ENCODE results near the gene ACTR3C. TPM values are rescaled to one million over a fixed set of nuclear protein-coding genes. Genes with fewer than 3 reads are reported as not detected.

Gene ACTR3C
- total RNA-seq, 4 donors from 2014 or later = 4.3 to 10.1 (median 4.8) TPM

- H3K36me3 ChIP-seq = peaks cover 4 to 61% (median 26%) of the 10 kb centered on the region in 4 donors
- no peak for TF ChIP-seq POLR2AphosphoS5 (IDR thresholded peaks at IDR 0.05)
- no peak for TF ChIP-seq EP300 (IDR thresholded peaks at IDR 0.05)
- no peak for TF ChIP-seq CTCF (IDR thresholded peaks at IDR 0.05)
- TF ChIP-seq POLR2A (IDR thresholded peaks at IDR 0.05; ENCODE audit: low read depth) = no peak
- intact Hi-C loops (cut with DNase I) = no loop called here
Observed at GRCh38 chr7:150326657-150327268, 3.4 kb upstream of the ACTR3C start.

GRCh38 chr7:150325901-150326300 lies 2.6 kb upstream of the ACTR3C start:
- Histone ChIP-seq H3K4me3 (no peak overlapping the region), H3K27me3 (no peaks in the 10 kb centered on the region), H3K36me3 (peaks cover 3 to 55% (median 24%) of the 10 kb centered on the region in 4 donors), H3K4me1 (peaks cover 0 to 34% (median 29%) of the 10 kb centered on the region in 4 donors), H3K27ac (replicated peaks in 1 of 4) (no peak overlapping the region), H3K9me3 (no peaks in the 10 kb centered on the region)
- TF ChIP-seq POLR2A (IDR thresholded peaks at IDR 0.05; ENCODE audit: low read depth) (no peak), POLR2AphosphoS5 (IDR thresholded peaks at IDR 0.05) (no peak), CTCF (IDR thresholded peaks at IDR 0.05) (no peak), EP300 (IDR thresholded peaks at IDR 0.05) (no peak)
- no peak for DNase-seq (ENCODE audit: extremely low spot score)
- 91% methylated on average over 6 of the region's 6 CpGs for WGBS
- intact Hi-C loops (cut with DNase I) = no loop called here

More at GRCh38 chr7:150326657-150327268, 3.4 kb upstream of the ACTR3C start:
- Histone ChIP-seq H3K27me3 (no peaks in the 10 kb centered on the region), H3K4me3 (no peak overlapping the region), H3K4me1 (peaks cover 0 to 34% (median 29%) of the 10 kb centered on the region in 4 donors), H3K27ac (replicated peaks in 1 of 4) (no peak overlapping the region), H3K9me3 (no peaks in the 10 kb centered on the region)
- 94% methylated on average over 4 of the region's 4 CpGs for whole genome bisulfite sequencing
- DNase-seq (ENCODE audit: extremely low spot score) = no peak

- H3K27me3 ChIP-seq = no peaks in the 10 kb centered on the region
- WGBS = 79% methylated on average over 10 of the region's 10 CpGs
- intact Hi-C loops (cut with DNase I) = no loop called here
- no peak for DNase-seq (ENCODE audit: extremely low spot score)
- peaks cover 0 to 48% (median 20%) of the 10 kb centered on the region in 4 donors for H3K36me3 ChIP-seq
- H3K9me3 ChIP-seq = no peaks in the 10 kb centered on the region
- TF ChIP-seq POLR2A (IDR thresholded peaks at IDR 0.05; ENCODE audit: low read depth) (no peak), POLR2AphosphoS5 (IDR thresholded peaks at IDR 0.05) (peak in 1 of 2 donors; percentile 13)
- peaks cover 0 to 34% (median 29%) of the 10 kb centered on the region in 4 donors for H3K4me1 ChIP-seq
- peak overlapping the region in 1 of 4 donors; percentile 27 for H3K27ac ChIP-seq (replicated peaks in 1 of 4)
- no peak overlapping the region for H3K4me3 ChIP-seq
Observed at GRCh38 chr7:150325110-150325611, 1.8 kb upstream of the ACTR3C start.

GRCh38 chr7:150324373-150324961 lies 1.1 kb upstream of the ACTR3C start:
- H3K36me3 ChIP-seq = peaks cover 0 to 41% (median 13%) of the 10 kb centered on the region in 4 donors
- peak overlapping the region; percentile 85 to 91 (median 88) for H3K27ac ChIP-seq (replicated peaks in 1 of 4)
- H3K4me3 ChIP-seq = peak overlapping the region in 3 of 4 donors; percentile 80 to 97 (median 87)
- no peaks in the 10 kb centered on the region for H3K27me3 ChIP-seq
- no peaks in the 10 kb centered on the region for H3K9me3 ChIP-seq
- H3K4me1 ChIP-seq = peaks cover 0 to 34% (median 29%) of the 10 kb centered on the region in 4 donors
- intact Hi-C loops (cut with DNase I) = no loop called here
- TF ChIP-seq CTCF (IDR thresholded peaks at IDR 0.05) = no peak
- TF ChIP-seq POLR2A (IDR thresholded peaks at IDR 0.05; ENCODE audit: low read depth) = no peak
- TF ChIP-seq POLR2AphosphoS5 (IDR thresholded peaks at IDR 0.05) = no peak
- TF ChIP-seq EP300 (IDR thresholded peaks at IDR 0.05) = no peak
- WGBS = 76% methylated on average over 12 of the region's 12 CpGs
- DNase-seq (ENCODE audit: extremely low spot score) = no peak

- H3K4me1 ChIP-seq = peaks cover 0 to 34% (median 29%) of the 10 kb centered on the region in 4 donors
- no peak for TF ChIP-seq EP300 (IDR thresholded peaks at IDR 0.05)
- TF ChIP-seq CTCF (IDR thresholded peaks at IDR 0.05) = no peak
- no peak for TF ChIP-seq POLR2AphosphoS5 (IDR thresholded peaks at IDR 0.05)
- no peak for TF ChIP-seq POLR2A (IDR thresholded peaks at IDR 0.05; ENCODE audit: low read depth)
- WGBS = 14% methylated on average over 16 of the region's 16 CpGs
- H3K9me3 ChIP-seq = no peaks in the 10 kb centered on the region
- peak overlapping the region; percentile 80 to 97 (median 88) for H3K4me3 ChIP-seq
- no peaks in the 10 kb centered on the region for H3K27me3 ChIP-seq
- no peak for DNase-seq (ENCODE audit: extremely low spot score)
- peaks cover 0 to 35% (median 10%) of the 10 kb centered on the region in 4 donors for H3K36me3 ChIP-seq
- intact Hi-C loops (cut with DNase I) = no loop called here
- peak overlapping the region; percentile 85 to 91 (median 88) for H3K27ac ChIP-seq (replicated peaks in 1 of 4)
Observed at GRCh38 chr7:150323682-150324372, 482 bp upstream of the ACTR3C start.
